HG02852 (cell line): ENCODE data around the gene LMOD3.

ENCODE experiments used
- ATAC-seq: cut with Tn5 transposase; IDR thresholded peaks from one replicate; pipeline ENCODE4 v1.9.1; 2021; ENCODE audit warnings: mild to moderate bottlenecking, moderate library complexity; ENCODE audit not compliant: unreplicated experiment

Gene LMOD3

DNA sequence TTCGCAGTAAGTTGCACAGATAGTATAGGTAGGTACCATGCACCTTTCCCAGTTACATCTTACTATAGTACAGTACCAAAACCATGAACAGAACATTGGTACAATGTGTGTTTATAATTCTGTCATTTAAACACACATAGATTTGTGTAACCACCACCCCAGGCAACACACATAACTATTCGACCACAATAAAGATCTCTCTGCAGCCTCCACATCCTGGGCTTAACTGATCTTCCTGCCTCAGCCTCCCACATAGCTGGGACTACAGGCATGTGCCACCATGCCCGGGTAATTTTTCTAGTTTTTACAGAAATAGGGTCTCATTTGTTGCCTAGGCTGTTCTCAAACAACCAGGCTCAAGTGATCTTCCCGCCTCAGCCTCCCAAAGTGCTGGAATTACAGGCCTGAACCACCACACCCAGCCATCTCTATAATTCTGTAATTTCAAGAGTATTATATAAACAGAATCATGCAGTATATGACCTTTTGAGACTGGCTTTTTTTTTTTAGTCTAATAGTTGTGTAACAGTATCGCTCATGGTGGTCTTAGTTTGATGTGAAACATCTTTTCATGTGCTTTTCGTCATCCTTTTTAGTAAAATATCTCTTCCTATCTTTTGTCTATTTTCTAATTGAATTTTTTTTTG, 57.0 kb downstream of the LMOD3 start:
- no peak for ATAC-seq

- no peak for ATAC-seq
Measured at GRCh38 chr3:69063636-69064035, 58.8 kb downstream of the LMOD3 start.

- ATAC-seq, result no peak
Measured at GRCh38 chr3:69059688-69060087, 62.7 kb downstream of the LMOD3 start.

GRCh38 chr3:69058947-69059224, 63.5 kb downstream of the LMOD3 start:
- ATAC-seq, result no peak

DNA sequence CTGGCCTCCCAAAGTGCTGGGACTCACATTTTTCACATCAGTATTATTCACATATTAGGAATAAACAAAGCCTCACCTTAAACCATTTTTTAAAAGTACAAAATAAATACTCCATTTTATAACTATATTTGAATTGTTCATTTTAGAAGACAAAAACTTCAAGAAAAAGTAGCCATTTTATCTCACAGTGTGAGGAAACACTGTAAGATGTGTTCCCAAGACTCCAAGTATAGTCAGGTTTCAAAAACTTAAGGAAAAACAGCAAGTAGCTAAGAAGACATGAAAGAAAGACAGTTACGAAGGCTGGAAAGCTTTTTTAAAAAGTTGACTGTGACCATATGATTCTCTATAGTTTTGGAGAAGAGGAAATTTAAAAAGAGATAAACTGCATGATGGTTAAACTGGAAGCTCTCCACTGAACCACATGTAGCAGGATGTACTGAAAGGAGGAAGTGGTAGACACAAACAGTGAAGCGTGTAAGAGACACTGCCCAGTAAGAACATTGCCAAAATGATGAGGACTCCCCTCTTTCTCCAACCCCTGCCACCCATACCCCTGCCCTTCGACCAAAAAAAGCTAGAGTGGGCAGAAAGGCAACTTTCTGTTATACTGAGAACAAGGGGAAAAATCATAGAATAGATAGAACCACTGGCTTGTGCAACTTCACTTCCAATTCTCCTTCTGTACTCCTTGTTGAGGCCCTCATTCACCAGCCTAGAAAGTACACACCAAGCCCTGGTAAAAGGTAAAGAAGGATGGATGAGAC, 64.0 kb downstream of the LMOD3 start:
- ATAC-seq, result peak; percentile 97
